CD14-positive monocyte (primary cell): ENCODE data around the gene TMTC2. TPM values are rescaled to one million over a fixed set of nuclear protein-coding genes. Genes with fewer than 3 reads are reported as not detected.

Source experiments
- DNase-seq, 3 donors: peaks; one replicate each; pipeline ENCODE4 v3.0.0-alpha.2; 2011 to 2022
- H2AFZ ChIP-seq: 2 replicates; pipeline ENCODE4 v1.6.0; 2012; ENCODE audit warnings: mild to moderate bottlenecking, low read depth, low read length, inconsistent platforms; ENCODE audit not compliant: insufficient read depth, poor library complexity, severe bottlenecking
- H3K27ac ChIP-seq, 2 donors: 1 replicate in 1 of 2; 2 replicates in 1 of 2; pipeline ENCODE4 v1.5.1; 2012 to 2013; ENCODE audit warnings: low read length in 2 of 2, control low read depth in 1 of 2, inconsistent platforms in 1 of 2, low read depth in 1 of 2, mild to moderate bottlenecking in 1 of 2
- H3K27me3 ChIP-seq, 2 donors: one replicate each; pipeline versions ENCODE4 v1.6.0 to v1.6.1; 2011 to 2013; ENCODE audit warnings: low read length in 2 of 2; ENCODE audit not compliant: control insufficient read depth in 2 of 2, insufficient read depth in 2 of 2
- H3K36me3 ChIP-seq, 2 donors: replicated peaks in 1 of 2; 1 replicate in 1 of 2; 2 replicates in 1 of 2; pipeline versions ENCODE4 v1.5.1 to v1.6.1; 2012 to 2013; ENCODE audit warnings: low read length in 2 of 2, control low read depth in 1 of 2, inconsistent platforms in 1 of 2, mild to moderate bottlenecking in 1 of 2; ENCODE audit not compliant: insufficient read depth in 2 of 2, control insufficient read depth in 1 of 2
- H3K4me1 ChIP-seq, 2 donors: 1 replicate in 1 of 2; 2 replicates in 1 of 2; pipeline versions ENCODE4 v1.5.1 to v1.6.1; 2012 to 2013; ENCODE audit warnings: low read length in 2 of 2, control low read depth in 1 of 2, inconsistent platforms in 1 of 2, mild to moderate bottlenecking in 1 of 2, moderate library complexity in 1 of 2; ENCODE audit not compliant: insufficient read depth in 2 of 2, control insufficient read depth in 1 of 2
- H3K4me2 ChIP-seq: replicated peaks from 2 replicates; pipeline ENCODE3; 2012; ENCODE audit warnings: low read length, moderate library complexity, mild to moderate bottlenecking; ENCODE audit not compliant: poor library complexity, severe bottlenecking; ENCODE audit errors: extremely low read depth
- H3K4me3 ChIP-seq, 3 experiments: fragments of 200-600 bp in 1 of 3; sonication (generic) in 1 of 3; replicated peaks in 1 of 3; 1 replicate in 2 of 3; 2 replicates in 1 of 3; pipeline ENCODE4 v1.5.1; 2011 to 2013; ENCODE audit warnings: low read length in 3 of 3, mild to moderate bottlenecking in 3 of 3, control low read depth in 2 of 3, low read depth in 2 of 3, inconsistent platforms in 1 of 3, moderate library complexity in 1 of 3
- H3K79me2 ChIP-seq: 2 replicates; pipeline ENCODE4 v1.6.0; 2012; ENCODE audit warnings: mild to moderate bottlenecking, control low read depth, inconsistent platforms, low read length, moderate library complexity; ENCODE audit not compliant: insufficient read depth
- H3K9ac ChIP-seq: 2 replicates; pipeline ENCODE4 v1.6.0; 2017; ENCODE audit warnings: low read length, mild to moderate bottlenecking; ENCODE audit not compliant: insufficient read depth, poor library complexity, severe bottlenecking
- H3K9me3 ChIP-seq, 2 donors: replicated peaks in 1 of 2; 1 replicate in 1 of 2; 2 replicates in 1 of 2; pipeline versions ENCODE4 v1.5.1 to v1.6.1; 2012 to 2013; ENCODE audit warnings: low read length in 2 of 2, control low read depth in 1 of 2; ENCODE audit not compliant: control insufficient read depth in 1 of 2, insufficient read depth in 1 of 2
- H4K20me1 ChIP-seq: 2 replicates; pipeline ENCODE4 v1.6.0; 2012; ENCODE audit warnings: mild to moderate bottlenecking, low read length, control low read depth, moderate library complexity; ENCODE audit not compliant: insufficient read depth
- H3K27ac Mint-ChIP-seq, 7 donors: one replicate each; pipeline ENCODE4 v1.8.0; 2020; ENCODE audit warnings: mild to moderate bottlenecking in 7 of 7, mixed read lengths in 7 of 7, moderate library complexity in 6 of 7, inconsistent platforms in 2 of 7
- H3K27me3 Mint-ChIP-seq, 3 donors: one replicate each; pipeline ENCODE4 v1.8.0; 2021 to 2022; ENCODE audit warnings: low read depth in 3 of 3, mild to moderate bottlenecking in 3 of 3, mixed read lengths in 3 of 3, moderate library complexity in 3 of 3, inconsistent platforms in 1 of 3
- H3K36me3 Mint-ChIP-seq, 2 donors: one replicate each; pipeline ENCODE4 v1.8.0; 2020; ENCODE audit warnings: mixed read lengths in 2 of 2, inconsistent platforms in 1 of 2, mild to moderate bottlenecking in 1 of 2
- H3K4me1 Mint-ChIP-seq: one replicate; pipeline ENCODE4 v1.8.0; 2020; ENCODE audit warnings: mild to moderate bottlenecking, mixed read lengths
- H3K4me3 Mint-ChIP-seq, 2 donors: one replicate each; pipeline ENCODE4 v1.8.0; 2020; ENCODE audit warnings: mild to moderate bottlenecking in 2 of 2, mixed read lengths in 2 of 2, moderate library complexity in 1 of 2
- H3K9me3 Mint-ChIP-seq, 7 donors: one replicate each; pipeline ENCODE4 v1.8.0; 2020 to 2022; ENCODE audit warnings: mixed read lengths in 7 of 7, mild to moderate bottlenecking in 6 of 7, moderate library complexity in 6 of 7, inconsistent platforms in 2 of 7
- WGBS: methylation state at CpG from one replicate; pipeline ENCODE4 v1.1.5; 2013; ENCODE audit warnings: missing lambda C conversion rate; ENCODE audit not compliant: insufficient coverage; 5-methylcytosine and 5-hydroxymethylcytosine counted together
- intact Hi-C, 2 donors: fragments of 100-400 bp; cut with micrococcal nuclease; formaldehyde crosslinking; loops; one replicate each; pipeline versions ENCODE4 v1.15.0 to v1.15.1; 2023
- polyA plus RNA-seq, 3 donors: library from polyadenylated mRNA; depleted of rRNA in 1 of 3; unstranded in 2 of 3; stranded (reverse) in 1 of 3; fragments of 300-500 nt in 2 of 3; fragments of >200 nt in 1 of 3; fragmentation: Illumina TruSeq in 2 of 3; gene quantifications; 1 replicate in 2 of 3; 2 replicates in 1 of 3; pipeline ENCODE4 v1.2.3, GENCODE V29; 2012 to 2021
- TF ChIP-seq, protein P1 (sequence below): fragments of 200-600 bp; IDR thresholded peaks from one replicate; pipeline ENCODE4 v1.8.0; 2022; ENCODE audit warnings: antibody characterized with exemption, mild to moderate bottlenecking

Gene TMTC2
- polyA plus RNA-seq, 3 donors = 2.5 to 15.7 (median 3.3) TPM

DNA sequence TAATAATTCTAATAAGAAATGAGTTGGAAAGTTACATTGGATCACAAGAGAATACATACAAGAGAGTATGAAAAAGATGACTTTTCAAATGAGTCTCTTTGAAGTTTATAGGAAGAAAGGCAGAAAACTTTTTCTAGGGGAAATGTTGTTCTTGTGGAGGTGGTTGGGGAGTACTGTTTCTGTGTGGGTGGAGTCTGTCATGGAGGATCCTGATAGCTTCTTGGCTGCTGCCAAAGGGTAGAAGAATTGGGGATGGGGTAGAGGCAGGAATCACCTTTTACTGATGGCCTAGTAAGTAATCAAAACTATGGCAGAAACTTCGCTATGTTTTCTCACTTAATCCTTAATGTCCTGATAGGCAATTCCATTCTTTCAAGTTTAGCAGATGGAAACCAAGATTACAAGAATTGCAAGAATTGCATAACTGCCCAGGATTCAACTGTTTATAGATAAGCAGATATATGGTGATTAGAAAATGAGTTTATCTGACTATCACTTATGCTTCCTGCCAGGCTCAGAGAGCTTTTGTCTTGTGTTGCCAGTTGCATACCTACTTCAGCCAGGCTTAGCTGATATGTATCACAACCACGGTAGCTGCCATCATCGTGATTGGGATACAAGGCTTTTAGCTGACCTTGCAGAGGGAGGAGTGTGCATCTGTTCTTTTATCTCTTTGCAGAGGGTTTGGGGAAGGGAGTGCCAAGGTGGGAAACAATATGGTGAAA is 463.9 kb downstream of the TMTC2 start:
- H2AFZ ChIP-seq = no peak overlapping the region
- H3K4me3 ChIP-seq = no peak overlapping the region
- intact Hi-C loops = no loop called here
- no peak overlapping the region for H3K27ac ChIP-seq
- Mint-ChIP-seq H3K27me3 (peaks cover 0 to 2% (median 1%) of the 10 kb centered on the region in 3 donors), H3K36me3 (no peaks in the 10 kb centered on the region), H3K27ac (no peak overlapping the region), H3K9me3 (peaks cover 3 to 14% (median 6%) of the 10 kb centered on the region in 7 donors), H3K4me3 (no peak overlapping the region), H3K4me1 (peaks cover 1% of the 10 kb centered on the region)
- no peaks in the 10 kb centered on the region for H3K36me3 ChIP-seq
- no peak overlapping the region for H3K9ac ChIP-seq
- no peaks in the 10 kb centered on the region for H3K79me2 ChIP-seq
- no peak overlapping the region for H3K4me2 ChIP-seq
- TF ChIP-seq, protein P1, sequence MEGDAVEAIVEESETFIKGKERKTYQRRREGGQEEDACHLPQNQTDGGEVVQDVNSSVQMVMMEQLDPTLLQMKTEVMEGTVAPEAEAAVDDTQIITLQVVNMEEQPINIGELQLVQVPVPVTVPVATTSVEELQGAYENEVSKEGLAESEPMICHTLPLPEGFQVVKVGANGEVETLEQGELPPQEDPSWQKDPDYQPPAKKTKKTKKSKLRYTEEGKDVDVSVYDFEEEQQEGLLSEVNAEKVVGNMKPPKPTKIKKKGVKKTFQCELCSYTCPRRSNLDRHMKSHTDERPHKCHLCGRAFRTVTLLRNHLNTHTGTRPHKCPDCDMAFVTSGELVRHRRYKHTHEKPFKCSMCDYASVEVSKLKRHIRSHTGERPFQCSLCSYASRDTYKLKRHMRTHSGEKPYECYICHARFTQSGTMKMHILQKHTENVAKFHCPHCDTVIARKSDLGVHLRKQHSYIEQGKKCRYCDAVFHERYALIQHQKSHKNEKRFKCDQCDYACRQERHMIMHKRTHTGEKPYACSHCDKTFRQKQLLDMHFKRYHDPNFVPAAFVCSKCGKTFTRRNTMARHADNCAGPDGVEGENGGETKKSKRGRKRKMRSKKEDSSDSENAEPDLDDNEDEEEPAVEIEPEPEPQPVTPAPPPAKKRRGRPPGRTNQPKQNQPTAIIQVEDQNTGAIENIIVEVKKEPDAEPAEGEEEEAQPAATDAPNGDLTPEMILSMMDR = no peak
- no peak for DNase-seq
- no peaks in the 10 kb centered on the region for H3K4me1 ChIP-seq
- no peaks in the 10 kb centered on the region for H4K20me1 ChIP-seq
- H3K9me3 ChIP-seq = no peaks in the 10 kb centered on the region
- WGBS = 8% methylated on average over 2 of the region's 3 CpGs
- no peaks in the 10 kb centered on the region for H3K27me3 ChIP-seq

DNA sequence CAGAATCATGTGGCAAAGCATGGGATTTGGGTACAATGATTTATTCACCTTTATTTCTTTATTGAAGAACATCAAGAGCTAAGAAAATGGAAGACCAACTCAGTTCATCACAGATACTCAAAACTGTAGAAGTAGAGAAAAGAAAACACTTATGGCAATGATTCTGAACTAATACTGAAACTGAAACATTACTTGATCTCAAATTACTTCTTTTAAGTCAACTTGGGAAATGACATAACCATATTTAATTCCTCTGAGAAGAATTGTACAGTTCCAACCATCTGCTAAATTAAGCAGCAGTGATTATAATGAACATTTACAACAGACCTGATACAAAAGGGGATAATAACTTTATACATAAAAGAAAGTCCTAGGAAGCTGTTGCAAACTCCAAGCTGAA is 466.5 kb downstream of the TMTC2 start:
- Histone ChIP-seq H3K79me2 (no peaks in the 10 kb centered on the region), H3K4me3 (no peak overlapping the region), H4K20me1 (no peaks in the 10 kb centered on the region), H3K27me3 (peaks cover 0 to 2% of the 10 kb centered on the region in 2 donors), H3K36me3 (no peaks in the 10 kb centered on the region), H3K27ac (no peak overlapping the region), H2AFZ (no peak overlapping the region), H3K9me3 (no peaks in the 10 kb centered on the region), H3K9ac (no peak overlapping the region), H3K4me1 (no peaks in the 10 kb centered on the region), H3K4me2 (no peak overlapping the region)
- H3K9me3 Mint-ChIP-seq = peaks cover 3 to 16% (median 6%) of the 10 kb centered on the region in 7 donors
- peaks cover 0 to 4% (median 1%) of the 10 kb centered on the region in 3 donors for H3K27me3 Mint-ChIP-seq
- no peak overlapping the region for H3K4me3 Mint-ChIP-seq
- intact Hi-C loops = no loop called here
- no peak overlapping the region for H3K27ac Mint-ChIP-seq
- no peaks in the 10 kb centered on the region for H3K36me3 Mint-ChIP-seq
- TF ChIP-seq, protein P1 = no peak
- peaks cover 1% of the 10 kb centered on the region for H3K4me1 Mint-ChIP-seq
- no peak for DNase-seq
